Stimulated activated CD8-positive, alpha-beta memory T cell treated with anti-CD3 and anti-CD28 coated beads, Interleukin-7, amount 100 ng/mL, for 24 hours (primary cell): ENCODE data around the gene PRODH2.

ENCODE experiments used
- DNase-seq: peaks from one replicate; pipeline ENCODE4 v3.0.0-alpha.2; 2020; ENCODE audit warnings: low read depth

The PRODH2 gene

GRCh38 chr19:35812220-35813042, at the start of gene PRODH2:
PRODH2 (minus strand) TSS chr19:35812845; CDS start chr19:35812805, 40 bp downstream.
- no peak for DNase-seq

DNA sequence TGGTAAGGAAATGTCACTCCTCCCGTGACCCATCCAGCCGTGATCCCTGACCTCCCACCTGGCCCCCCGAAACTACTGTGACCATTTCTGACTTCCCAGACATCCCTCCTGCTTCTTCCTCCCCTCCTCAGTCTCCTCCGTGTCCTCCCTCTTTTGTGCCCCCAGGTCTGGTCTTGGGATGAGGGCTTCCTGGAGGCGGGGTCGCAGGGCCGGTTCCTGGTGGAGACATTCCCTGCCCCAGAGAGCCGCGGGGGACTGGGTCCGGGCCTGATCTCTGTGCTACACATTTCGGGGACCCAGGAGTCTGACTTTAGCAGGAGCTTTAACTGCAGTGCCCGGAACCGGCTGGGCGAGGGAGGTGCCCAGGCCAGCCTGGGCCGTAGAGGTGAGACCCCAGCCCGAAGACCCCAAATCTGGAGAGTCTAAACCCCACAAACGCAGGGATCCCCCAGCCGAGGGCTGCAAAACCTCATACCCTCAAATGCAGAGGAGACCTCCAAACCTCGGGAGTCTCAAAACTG, 49.1 kb upstream of the PRODH2 start:
- DNase-seq, result no peak

DNA sequence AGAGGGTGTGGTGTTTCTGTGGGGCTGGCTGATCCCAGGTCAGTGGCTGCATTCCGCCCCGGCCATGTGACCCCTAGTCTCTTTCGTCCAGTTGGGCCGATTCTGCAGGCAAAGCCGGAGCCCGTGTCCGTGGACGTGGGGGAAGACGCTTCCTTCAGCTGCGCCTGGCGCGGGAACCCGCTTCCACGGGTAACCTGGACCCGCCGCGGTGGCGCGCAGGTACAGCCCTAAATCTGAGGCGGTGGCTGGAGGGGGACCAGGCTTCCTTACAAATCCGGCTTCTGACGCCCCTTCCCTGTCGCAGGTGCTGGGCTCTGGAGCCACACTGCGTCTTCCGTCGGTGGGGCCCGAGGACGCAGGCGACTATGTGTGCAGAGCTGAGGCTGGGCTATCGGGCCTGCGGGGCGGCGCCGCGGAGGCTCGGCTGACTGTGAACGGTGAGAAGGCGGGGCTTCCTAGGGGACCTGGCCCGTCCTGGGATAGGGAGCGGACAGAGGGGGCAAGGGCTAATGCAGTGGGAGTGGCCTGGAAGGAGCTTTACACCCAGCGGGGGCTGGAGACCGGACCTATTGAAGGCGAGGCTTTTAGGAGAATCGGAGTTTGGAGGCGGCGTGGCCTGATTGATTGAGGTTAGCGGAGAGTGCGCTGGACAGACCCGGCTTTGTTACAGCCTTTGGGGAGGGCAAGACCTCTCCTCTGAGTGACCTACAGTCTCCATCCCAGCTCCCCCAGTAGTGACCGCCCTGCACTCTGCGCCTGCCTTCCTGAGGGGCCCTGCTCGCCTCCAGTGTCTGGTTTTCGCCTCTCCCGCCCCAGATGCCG, 48.4 kb upstream of the PRODH2 start:
- no peak for DNase-seq

DNA sequence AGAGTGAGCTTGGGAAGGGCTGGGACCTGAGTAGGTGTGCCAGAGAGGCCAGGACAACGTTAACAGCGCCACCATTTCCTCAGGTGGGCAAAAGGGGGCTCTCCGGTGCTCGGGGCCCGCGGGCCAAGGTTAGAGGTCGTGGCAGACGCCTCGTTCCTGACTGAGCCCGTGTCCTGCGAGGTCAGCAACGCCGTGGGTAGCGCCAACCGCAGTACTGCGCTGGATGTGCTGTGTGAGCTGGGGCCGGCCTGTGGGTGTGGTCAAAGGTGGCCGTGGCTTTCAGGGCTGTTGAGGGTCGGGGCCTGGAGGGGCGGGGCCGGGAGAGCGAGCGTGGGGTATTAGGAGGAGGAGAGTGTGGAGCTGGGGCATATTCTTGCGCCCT, 47.8 kb upstream of the PRODH2 start:
- DNase-seq, result no peak

DNA sequence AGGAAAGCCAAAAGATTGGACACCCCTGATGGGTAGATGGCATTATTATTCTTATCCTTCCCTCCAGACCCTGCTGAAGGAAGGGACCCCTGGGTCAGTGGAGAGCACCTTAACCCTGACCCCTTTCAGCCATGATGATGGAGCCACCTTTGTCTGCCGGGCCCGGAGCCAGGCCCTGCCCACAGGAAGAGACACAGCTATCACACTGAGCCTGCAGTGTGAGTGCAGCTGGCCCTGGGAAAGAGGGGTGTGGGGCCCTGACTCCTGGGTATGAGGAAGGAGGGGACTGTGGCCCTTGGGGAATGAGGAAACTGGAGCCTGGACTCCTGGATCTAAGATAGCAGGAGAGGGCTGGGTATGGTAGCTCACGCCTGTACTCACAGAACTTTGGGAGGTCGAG, 46.8 kb upstream of the PRODH2 start:
- no peak for DNase-seq

- no peak for DNase-seq
These were observed 45.7 kb upstream of the PRODH2 start for GRCh38 chr19:35858311-35858710.

DNA sequence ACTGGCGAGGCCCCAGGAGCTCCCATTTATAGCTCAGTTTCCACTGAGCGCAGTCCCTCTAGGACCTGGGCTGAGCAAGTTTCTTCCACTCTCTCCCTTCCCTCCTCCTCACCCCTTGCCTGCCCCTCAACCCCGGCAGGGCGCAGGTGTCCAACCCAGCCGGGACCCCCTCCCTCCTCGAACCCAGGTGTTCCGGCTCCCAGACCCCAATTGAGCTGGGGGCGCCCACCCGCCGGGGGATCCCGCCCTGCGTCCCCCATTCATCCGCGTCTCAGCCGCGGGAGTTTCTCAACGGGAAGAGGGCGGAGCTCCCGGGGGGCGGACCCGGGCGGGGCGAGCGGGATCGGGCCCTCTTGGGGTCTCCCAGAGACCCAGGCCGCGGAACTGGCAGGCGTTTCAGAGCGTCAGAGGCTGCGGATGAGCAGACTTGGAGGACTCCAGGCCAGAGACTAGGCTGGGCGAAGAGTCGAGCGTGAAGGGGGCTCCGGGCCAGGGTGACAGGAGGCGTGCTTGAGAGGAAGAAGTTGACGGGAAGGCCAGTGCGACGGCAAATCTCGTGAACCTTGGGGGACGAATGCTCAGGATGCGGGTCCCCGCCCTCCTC, 44.0 kb upstream of the PRODH2 start, which contains the start of gene KIRREL2:
KIRREL2 (plus strand) TSS at position 366 of the 604 bp plus-strand sequence; CDS start at position 575, 209 bp downstream.
- DNase-seq, result no peak

GRCh38 chr19:35853038-35853756, 40.6 kb upstream of the PRODH2 start:
- no peak for DNase-seq

GRCh38 chr19:35852029-35852780, 39.6 kb upstream of the PRODH2 start, which contains the start of gene NPHS1:
NPHS1 (minus strand) TSS chr19:35852504; CDS start chr19:35851837, 667 bp downstream.
- no peak for DNase-seq

DNA sequence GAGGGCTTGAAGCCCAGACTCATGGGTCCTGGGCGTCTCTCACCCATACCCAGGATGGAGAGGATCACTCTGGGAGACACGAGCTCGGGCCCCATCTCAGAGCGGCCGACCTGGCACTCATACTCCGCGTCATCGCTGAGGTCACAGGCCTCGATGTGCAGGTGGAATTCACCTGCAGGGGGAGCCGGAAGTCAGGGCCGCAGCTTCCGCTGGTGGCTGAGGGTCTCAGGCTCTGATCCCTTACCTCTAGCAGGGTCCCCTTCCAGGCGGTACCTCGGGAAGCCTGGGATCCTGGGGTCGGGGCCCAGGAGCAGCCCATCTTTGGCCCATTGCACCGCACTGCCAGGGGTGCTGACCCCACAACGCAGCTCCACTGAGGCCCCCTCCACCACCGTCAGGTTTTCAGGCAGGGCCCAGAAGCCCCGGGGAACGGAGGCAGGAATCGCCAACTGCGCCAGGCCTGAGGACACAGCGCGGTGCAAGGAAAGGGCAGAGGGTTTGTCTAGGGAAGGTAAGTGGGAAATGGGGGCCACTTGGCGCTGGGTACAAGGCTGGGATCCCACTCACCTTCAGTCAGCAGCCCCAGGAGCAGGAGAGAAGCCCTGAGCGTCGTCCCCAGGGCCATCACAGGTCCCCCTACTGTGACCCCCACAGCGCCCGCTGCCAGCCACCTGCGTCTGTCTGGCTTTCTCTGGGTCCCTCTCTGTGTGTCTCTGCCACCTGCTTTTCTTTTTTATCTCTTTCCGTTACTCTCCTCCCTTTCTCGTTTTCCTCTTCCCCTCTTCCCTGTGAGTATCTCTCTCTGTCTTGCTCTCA, 38.8 kb upstream of the PRODH2 start:
- no peak for DNase-seq

GRCh38 chr19:35848919-35849505, 36.4 kb upstream of the PRODH2 start:
- no peak for DNase-seq

- DNase-seq, result no peak
These were observed 35.8 kb upstream of the PRODH2 start for GRCh38 chr19:35848486-35848885.

- DNase-seq, result no peak
These were observed 35.3 kb upstream of the PRODH2 start for GRCh38 chr19:35847911-35848310.

- DNase-seq, result no peak
These were observed 33.5 kb upstream of the PRODH2 start for GRCh38 chr19:35846038-35846668.

DNA sequence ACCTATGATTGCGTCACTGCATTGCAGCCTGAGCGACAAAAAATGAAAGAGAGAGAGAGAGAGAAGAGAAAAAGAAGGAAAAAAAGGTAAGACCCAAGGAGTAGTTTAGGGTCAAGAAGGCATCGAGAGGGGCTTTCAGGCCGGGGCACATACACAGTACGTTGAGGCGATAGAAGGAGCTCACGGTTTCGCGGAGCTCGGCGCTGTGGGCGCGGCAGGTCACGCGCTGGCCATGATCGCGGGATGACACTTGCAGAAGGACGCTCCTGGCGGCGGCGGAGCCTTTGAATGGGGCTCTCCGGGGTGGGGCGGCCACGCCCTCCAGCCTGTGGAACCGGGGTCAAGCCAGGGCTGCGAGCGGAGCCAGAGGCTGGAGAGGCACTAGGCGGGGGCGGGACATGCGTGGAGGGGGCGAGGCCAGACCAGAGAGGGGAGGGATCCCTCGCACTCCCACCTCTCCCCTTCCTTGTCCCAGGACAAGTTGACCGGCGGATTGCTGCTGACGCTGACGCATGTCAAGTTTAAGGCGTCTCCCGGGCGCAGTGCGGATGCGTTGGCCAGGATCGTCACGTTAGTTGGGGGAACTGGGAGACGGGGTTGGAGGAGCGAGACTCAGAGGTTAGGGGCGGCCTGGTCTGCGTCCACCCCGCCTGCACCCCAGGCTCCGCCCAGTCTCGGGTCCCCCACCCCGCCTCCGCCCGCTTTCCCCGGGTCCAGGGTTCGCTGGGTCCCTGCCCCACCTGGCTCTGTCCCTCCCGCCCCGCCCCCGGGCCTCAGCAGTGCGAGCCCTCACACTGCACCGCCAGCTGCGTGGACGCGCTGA, 32.8 kb upstream of the PRODH2 start:
- DNase-seq, result no peak

- no peak for DNase-seq
These were observed 32.0 kb upstream of the PRODH2 start for GRCh38 chr19:35844482-35845214.

DNA sequence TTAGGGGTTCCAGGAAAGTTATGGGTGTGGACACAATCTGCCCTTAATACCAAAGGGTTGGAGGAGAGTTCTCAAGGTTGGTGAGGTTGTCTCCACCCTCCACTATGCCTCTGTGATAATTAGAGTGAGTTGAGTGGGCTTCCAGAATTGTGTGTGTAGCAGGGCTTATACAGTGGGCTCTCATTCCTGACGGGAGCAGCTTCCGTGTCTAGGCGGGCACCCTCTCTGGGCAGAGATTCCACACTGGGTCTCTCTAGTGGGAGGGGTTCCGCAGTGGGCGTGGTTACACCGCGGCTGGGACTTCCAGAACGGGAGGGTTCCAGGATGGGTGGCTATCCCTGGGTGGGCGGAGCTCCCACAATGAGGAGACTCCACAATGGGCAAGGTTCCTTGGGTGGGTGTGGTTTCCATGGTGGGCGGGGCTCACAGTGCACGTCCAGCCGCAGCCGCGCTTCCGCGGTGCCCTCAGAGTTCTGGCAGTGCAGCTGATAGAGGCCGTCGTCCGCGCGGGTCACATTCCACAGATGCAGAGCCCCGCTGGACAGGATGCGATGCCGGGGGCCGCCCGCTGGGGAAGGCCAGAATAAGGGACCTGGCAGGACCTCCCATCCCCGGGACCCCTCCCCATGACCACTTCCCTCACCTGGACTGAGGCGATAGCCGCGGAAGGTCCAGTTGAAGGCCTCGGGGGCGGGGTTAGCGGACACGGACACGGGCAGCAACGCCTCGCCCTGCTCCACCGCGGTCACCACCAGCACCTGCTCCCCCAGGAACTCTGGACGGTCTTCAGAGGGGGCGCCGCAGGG, 31.2 kb upstream of the PRODH2 start:
- DNase-seq, result no peak
